ENCODE results near the gene GOLGA8M.
A peak's percentile ranks its signal among the peaks of the same experiment; 100 is the strongest.
"Not testable (repeated sequence)": the region's sequence is repeated elsewhere in the genome, so short reads cannot be mapped to it uniquely, and the experiment has no call there.

Gene GOLGA8M

GRCh38 chr15:28712270-28712669 lies at the start of gene GOLGA8M:
TSS of gene GOLGA8M (minus strand) at chr15:28712421. CDS start at chr15:28712323, 98 bp downstream.
- DNase-seq, result not testable (repeated sequence)

- DNase-seq, result not testable (repeated sequence)
These were observed 30.7 kb upstream of the GOLGA8M start for GRCh38 chr15:28742890-28743289.

DNA sequence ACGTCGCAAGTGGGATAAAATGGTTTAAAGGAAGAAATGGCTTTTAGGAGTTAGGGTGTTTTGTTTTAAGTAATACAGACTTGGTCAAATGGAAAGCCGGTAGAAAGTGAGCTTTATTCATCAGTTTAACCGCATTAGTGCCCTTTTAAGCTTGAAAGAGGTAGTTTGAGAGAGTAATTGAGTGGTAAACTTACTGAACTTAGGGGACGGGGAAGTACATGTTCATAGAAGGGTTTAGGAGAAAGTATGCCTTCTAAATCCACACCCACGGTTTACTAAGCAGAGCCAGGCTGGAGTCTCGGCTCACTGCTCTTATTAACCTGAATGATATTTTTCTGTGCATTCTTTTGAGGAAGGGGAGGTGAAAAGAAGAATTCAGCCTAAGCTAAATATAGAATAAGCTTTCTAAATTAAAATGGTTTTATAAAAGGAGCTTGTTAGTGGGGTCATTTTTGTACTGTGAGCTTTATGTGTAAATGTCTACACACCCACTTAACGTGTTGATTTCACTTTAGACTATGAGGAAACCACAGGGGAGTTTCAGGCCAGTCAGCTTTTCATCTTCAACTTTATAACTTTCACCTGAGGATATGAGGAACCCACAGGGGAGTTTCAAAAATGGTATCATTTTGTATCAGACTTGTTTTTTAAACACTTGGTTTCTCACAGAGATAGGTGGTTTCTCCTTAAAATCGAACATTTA lies 26.5 kb upstream of the GOLGA8M start:
- not testable (repeated sequence) for DNase-seq

GRCh38 chr15:28738200-28738561 lies 26.0 kb upstream of the GOLGA8M start:
- DNase-seq, result not testable (repeated sequence)

DNA sequence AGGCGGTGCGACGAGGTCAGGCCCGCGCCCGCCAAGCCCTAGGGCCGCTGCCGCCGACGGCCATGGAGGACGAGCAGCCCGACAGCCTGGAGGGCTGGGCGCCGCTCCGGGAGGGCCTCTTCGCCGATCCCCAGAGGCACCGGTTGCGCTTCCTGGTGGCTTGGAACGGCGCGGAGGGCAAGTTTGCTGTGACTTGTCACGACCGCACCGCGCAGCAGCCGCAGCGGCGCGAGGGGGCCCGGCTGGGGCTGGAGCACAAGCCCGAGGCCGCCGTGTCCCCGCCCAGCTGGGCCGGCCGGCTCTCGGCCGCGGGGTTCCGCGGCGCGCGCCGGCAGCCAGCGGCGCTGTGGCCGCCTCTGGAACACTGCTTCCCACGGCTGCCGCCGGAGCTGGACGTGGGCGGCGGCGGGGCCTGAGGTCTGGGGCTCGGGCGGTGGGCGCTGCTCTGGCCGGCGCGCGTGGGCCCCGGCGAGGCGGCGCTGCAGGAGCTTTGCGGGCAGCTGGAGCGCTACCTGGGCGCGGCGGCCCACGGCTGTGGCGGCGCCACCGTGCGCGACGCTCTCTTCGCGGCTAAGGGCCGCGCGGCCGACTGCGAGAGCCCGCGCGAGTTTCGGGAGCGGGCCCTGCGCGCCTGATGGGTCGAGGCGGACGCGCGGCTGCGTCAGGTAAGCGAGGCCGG lies 25.4 kb upstream of the GOLGA8M start:
- DNase-seq, result peak; percentile 14

- DNase-seq, result not testable (repeated sequence)
These were observed 15.8 kb upstream of the GOLGA8M start for GRCh38 chr15:28728061-28728460.

DNA sequence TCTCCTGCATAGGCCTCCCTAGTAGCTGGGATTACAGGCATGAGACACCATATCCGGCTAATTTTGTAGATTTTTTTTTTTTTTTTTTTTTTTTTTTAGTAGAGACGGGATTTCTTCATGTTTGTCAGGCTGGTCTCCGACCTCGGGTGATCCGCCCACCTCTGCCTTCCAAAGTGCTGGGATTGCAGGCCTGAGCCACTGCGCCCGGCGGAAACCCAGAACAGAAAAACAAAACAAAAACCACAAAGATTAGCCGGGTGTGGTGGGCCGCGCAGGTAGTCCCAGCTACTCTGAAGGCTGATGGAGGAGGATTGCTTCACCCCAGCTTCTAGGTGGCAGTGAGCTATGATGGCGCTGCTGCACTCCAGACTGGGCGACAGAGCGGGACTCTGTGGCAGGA lies 14.8 kb upstream of the GOLGA8M start:
- not testable (repeated sequence) for DNase-seq

GRCh38 chr15:28726102-28726501 lies 13.9 kb upstream of the GOLGA8M start:
- no peak for DNase-seq

- no peak for DNase-seq
These were observed 13.3 kb upstream of the GOLGA8M start for GRCh38 chr15:28725556-28725955.

- DNase-seq, result not testable (repeated sequence)
These were observed 11.8 kb upstream of the GOLGA8M start for GRCh38 chr15:28723986-28724385.

DNA sequence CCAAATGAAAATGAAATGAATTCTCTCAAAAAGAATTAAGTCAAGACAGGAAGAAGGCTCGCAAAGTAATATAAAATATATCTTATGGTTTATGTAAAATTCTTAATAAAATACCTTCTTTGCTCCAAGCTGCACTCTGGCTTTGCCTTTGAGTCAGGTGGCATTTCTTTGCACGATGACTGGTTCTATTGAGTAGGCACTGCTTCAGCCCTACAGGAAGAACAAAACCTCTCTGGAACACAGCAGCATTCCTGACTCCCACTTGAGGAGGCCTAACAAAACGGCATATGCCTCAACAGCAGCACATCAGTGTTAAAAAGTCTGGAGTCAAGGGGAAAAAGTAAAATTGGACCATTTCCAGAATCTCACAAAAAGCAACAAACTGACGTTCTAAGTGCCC lies 7.4 kb upstream of the GOLGA8M start:
- DNase-seq, result not testable (repeated sequence)

DNA sequence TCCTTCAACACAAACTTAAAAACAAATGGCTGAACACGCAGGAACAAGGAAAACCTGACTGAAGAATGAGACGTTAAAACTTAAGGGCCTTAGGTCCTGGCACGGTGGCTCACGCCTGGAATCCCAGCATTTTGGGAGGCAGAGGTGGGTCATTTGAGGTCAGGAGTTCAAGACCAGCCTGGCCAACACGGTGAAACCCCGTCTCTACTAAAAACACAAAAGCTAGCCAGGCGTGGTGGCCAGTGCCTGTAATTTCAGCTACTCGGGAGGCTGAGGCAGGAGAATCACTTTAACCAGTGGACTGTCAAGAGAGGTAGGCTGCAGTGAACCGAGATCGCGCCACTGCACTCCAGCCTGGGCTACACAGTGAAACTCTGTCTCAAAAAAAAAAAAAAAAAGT lies 6.4 kb upstream of the GOLGA8M start:
- not testable (repeated sequence) for DNase-seq

GRCh38 chr15:28714176-28714575 lies 2.0 kb upstream of the GOLGA8M start:
- DNase-seq, result not testable (repeated sequence)

DNA sequence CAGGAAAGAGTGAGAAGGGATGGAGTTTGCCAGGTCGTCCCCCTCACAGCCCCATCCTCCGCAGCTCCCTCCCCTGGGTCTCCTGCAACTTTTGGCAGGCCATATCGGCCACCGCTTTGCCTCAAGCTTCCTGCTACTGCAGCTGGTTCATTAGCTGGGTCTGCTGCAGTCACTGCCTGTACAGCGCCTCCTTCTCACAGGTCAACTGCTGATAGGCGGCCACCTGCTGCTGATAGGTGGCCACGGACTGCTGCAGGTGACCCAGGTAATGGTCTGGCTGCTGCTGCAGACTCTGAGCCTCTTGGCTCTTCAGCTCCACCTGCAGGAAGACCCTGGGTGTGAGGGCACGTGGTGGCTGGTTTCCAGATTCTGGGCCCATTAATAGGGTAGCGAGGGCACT lies 8.3 kb downstream of the GOLGA8M start:
- not testable (repeated sequence) for DNase-seq

DNA sequence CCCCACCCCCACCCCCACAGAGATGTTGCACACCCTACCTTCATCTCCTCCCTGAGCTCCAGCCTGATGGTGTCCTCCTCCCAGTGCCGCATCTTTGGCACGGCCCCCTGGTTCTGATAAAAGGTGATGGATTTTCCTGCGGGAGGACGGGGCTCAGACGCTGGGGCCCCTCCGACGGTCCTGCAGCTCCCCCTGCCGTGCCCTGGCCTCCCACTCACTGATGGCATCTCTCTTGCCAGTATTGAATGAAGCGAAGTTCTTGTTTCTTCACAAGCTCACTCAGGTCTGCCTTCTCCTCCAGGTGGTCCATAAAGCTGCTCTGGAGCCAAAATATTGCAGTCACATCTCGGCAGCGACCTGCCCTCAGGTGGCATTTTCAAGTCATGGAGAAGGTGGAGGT lies 9.8 kb downstream of the GOLGA8M start:
- DNase-seq, result not testable (repeated sequence)

- DNase-seq, result not testable (repeated sequence)
These were observed 18.0 kb downstream of the GOLGA8M start for GRCh38 chr15:28694006-28694751.

- DNase-seq, result not testable (repeated sequence)
These were observed 19.2 kb downstream of the GOLGA8M start for GRCh38 chr15:28693021-28693420.

GRCh38 chr15:28673533-28673932 lies 38.7 kb downstream of the GOLGA8M start:
- not testable (repeated sequence) for DNase-seq

GRCh38 chr15:28672122-28672521 lies 40.1 kb downstream of the GOLGA8M start:
- not testable (repeated sequence) for DNase-seq

DNA sequence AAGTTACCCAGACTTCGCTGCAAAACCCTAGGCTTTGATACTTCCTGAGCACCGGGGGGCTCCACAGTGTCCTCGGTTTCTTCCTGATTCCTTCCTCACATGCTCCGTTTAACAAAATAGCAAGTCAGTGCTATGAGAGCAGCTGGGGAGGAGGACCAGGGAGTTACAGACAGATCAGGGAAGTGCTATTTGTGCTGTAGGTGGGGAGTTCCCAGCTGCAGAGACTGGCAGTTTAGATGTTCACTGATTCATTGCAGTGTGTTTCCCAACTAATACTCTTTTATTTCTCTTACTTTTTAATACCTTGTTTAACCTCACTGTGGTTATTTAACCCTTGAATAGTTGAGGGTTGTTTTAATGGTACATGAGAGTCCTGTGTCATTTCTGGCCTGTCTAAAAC lies 45.8 kb downstream of the GOLGA8M start:
- DNase-seq, result not testable (repeated sequence)

DNA sequence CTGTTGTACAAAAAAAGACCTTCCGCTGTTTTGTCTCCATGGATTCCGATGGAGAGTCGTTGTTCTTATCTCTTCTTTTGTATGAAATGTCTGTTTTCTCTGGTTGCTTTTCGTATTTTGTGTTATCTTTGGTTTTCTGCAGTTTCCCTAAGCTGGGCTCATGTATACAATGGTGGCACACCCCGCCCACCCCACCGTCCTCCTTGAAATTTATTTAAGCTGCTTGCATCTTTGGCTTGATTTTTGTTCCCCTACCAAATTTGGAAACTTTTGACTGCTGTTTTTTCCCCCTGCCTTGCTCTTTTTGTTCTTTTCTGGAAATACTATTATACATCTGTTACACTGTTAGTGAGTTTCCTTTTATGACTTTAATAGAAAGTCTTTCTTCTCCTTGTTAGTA lies 47.6 kb downstream of the GOLGA8M start:
- not testable (repeated sequence) for DNase-seq

DNA sequence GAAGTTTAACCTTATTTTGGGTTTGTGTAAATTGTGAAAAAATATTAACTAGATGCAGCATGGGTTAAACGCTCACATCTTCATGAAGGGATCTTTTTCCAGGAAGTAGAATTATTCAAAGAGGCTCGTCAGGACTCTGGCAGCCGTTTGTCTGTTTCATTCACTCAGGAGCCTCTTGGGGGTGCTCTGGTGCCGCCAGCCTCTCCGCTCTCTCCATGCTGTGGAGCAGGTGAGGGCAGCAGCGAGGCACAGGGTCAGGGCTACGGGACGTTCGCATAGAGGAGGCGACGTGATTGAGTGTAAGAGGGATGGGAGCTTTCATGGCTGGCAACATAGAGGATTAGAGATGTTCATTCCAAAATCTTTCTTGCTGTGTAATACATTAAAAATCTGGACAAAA lies 48.5 kb downstream of the GOLGA8M start:
- DNase-seq, result not testable (repeated sequence)

DNA sequence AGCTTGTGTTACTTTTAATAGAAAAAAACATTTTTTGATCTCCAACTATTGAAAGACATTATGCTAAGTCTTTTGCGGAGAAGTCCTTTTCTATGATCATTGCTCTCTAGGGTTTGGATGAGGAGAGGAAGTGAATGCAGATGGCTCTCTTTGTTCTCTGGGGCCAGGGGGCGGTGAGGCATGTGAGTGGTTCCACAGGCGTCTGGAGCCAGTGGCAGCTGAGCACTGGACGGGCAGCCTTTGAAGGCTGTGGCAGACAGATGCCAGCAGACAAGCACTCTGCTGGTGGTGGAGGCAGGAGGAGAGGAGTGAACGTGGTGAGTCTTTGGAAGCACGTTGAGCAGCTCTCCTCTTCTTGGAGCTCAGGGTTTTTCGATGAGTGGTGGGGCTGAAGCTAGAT lies 51.5 kb downstream of the GOLGA8M start:
- DNase-seq, result not testable (repeated sequence)

DNA sequence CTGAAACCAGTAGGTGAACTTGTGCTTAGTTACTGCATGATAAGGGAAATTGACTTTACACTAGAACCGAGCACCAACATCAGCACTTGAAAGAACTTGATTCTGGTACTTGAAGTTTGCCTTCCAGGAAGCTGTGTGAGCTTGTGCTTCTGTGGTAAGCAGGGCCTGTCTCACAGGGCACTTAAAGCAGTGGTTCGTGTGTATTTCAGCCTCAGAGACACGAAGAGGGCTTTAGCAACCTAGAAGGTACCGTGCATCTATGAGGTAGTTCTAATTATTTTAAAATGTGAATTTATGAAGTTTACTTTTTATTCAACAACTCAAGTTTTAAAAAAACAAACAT lies 56.2 kb downstream of the GOLGA8M start:
- not testable (repeated sequence) for DNase-seq

Data from activated gamma-delta T cell treated with Interleukin-2 at 50 U/mL for 16 hours (primary cell).